K562 (cell line): ENCODE measurements around the gene CD96. TPM values are rescaled to one million over a fixed set of nuclear protein-coding genes. Genes with fewer than 3 reads are reported as not detected.

Experiments used
- ATAC-seq: fragments of 200-7000 bp; cut with Tn5 transposase; 3 replicates; pipeline ENCODE4 v1.9.1; 2020; ENCODE audit warnings: moderate library complexity
- Bru-seq: library from RNA; stranded (reverse); fragments of 400-500 nt; gene quantifications from one replicate; lab custom pipeline; 2021; lab: Mats Ljungman, UMichigan
- BruChase-seq, 2 experiments: library from RNA; stranded (reverse); fragments of 400-500 nt; gene quantifications; one replicate each; lab custom pipeline; 2021; lab: Mats Ljungman, UMichigan
- BruUV-seq: library from RNA; stranded (reverse); fragments of 400-500 nt; replicated peaks from 2 replicates; lab custom pipeline; 2021; lab: Mats Ljungman, UMichigan
- CTCF ChIA-PET: fragments of 300-600 bp; formaldehyde crosslinking; extraction: SDS; loops from one replicate; lab custom pipeline; 2021; ENCODE audit warnings: low intra/inter-chr PET ratio; lab: Yijun Ruan, JAX
- POLR2A ChIA-PET: fragments of 300-600, 350-650 bp; sonication (Branson Sonifier 250); formaldehyde crosslinking; extraction: SDS; loops from one replicate; lab custom pipeline; 2021; ENCODE audit warnings: antibody characterized with exemption, inconsistent platforms; lab: Yijun Ruan, JAX
- DNase-seq, 4 experiments: peaks; one replicate each; pipeline versions ENCODE4 v3.0.0 to v3.0.0-alpha.2; 2011 to 2018; ENCODE audit warnings: low spot score in 3 of 4, mixed read lengths in 3 of 4; ENCODE audit errors: extremely low read depth in 1 of 4
- FAIRE-seq: peaks from 2 replicates; lab custom pipeline; 2011; peaks lifted over from hg19 to GRCh38; lab: Jason Lieb, UNC
- H2AFZ ChIP-seq: 2 replicates; pipeline ENCODE4 v1.6.0; 2011; ENCODE audit warnings: low read depth, low read length, control low read depth, inconsistent platforms
- H3K27ac ChIP-seq: fragments of 200-600 bp; 3 replicates; pipeline ENCODE4 v1.8.0; 2011; ENCODE audit warnings: low read depth, mild to moderate bottlenecking, control low read depth, inconsistent platforms, low read length, moderate library complexity, mixed read lengths; ENCODE audit errors: extremely low read depth
- H3K27me3 ChIP-seq, 2 experiments: fragments of 300-600 bp in 1 of 2; 2 replicates in 1 of 2; 3 replicates in 1 of 2; pipeline versions ENCODE4 v1.6.0 to v1.8.0; 2011; ENCODE audit warnings: inconsistent platforms in 2 of 2, low read length in 2 of 2, mild to moderate bottlenecking in 1 of 2, mixed read lengths in 1 of 2, moderate library complexity in 1 of 2; ENCODE audit not compliant: control insufficient read depth in 2 of 2, insufficient read depth in 2 of 2
- H3K36me3 ChIP-seq: fragments of 300-600 bp; 3 replicates; pipeline ENCODE4 v1.8.0; 2011; ENCODE audit warnings: mild to moderate bottlenecking, low read length, inconsistent platforms; ENCODE audit not compliant: control insufficient read depth, insufficient read depth
- H3K4me1 ChIP-seq, 2 experiments: fragments of 200-600 bp in 1 of 2; replicated peaks in 1 of 2; 2 replicates in 1 of 2; 3 replicates in 1 of 2; pipeline versions ENCODE4 v1.5.1 to v1.8.0; 2011; ENCODE audit warnings: inconsistent platforms in 2 of 2, low read length in 2 of 2, mild to moderate bottlenecking in 1 of 2, mixed read lengths in 1 of 2, moderate library complexity in 1 of 2; ENCODE audit not compliant: control insufficient read depth in 2 of 2, insufficient read depth in 2 of 2
- H3K4me2 ChIP-seq: 2 replicates; pipeline ENCODE4 v1.6.1; 2011; ENCODE audit warnings: low read length, control low read depth, inconsistent platforms, mixed read lengths; ENCODE audit not compliant: insufficient read depth
- H3K4me3 ChIP-seq: fragments of 200-600 bp; sonication (generic), shearing (Covaris generic); 2 replicates; pipeline ENCODE4 v1.5.1; 2016; ENCODE audit warnings: control low read depth, inconsistent platforms
- H3K79me2 ChIP-seq: fragments of 200-600 bp; 3 replicates; pipeline ENCODE4 v1.8.0; 2011; ENCODE audit warnings: low read length, inconsistent platforms; ENCODE audit not compliant: control insufficient read depth, insufficient read depth
- H3K9ac ChIP-seq, 2 experiments: 2 replicates each; pipeline versions ENCODE4 v1.6.0 to v1.6.1; 2011; ENCODE audit warnings: low read depth in 2 of 2, low read length in 2 of 2, control low read depth in 1 of 2, inconsistent platforms in 1 of 2, mild to moderate bottlenecking in 1 of 2, mixed read lengths in 1 of 2; ENCODE audit not compliant: insufficient read depth in 1 of 2
- H3K9me1 ChIP-seq: one replicate; pipeline ENCODE4 v1.6.0; 2011; ENCODE audit warnings: inconsistent platforms, mild to moderate bottlenecking, low read length, moderate library complexity; ENCODE audit not compliant: control insufficient read depth, insufficient read depth
- H3K9me3 ChIP-seq: replicated peaks from 2 replicates; pipeline ENCODE4 v1.5.1; 2011; ENCODE audit warnings: low read depth, low read length, inconsistent platforms; ENCODE audit not compliant: control insufficient read depth, insufficient read depth
- H4K20me1 ChIP-seq: replicated peaks from 2 replicates; pipeline ENCODE4 v1.6.1; 2011; ENCODE audit warnings: low read length, inconsistent platforms, mixed read lengths; ENCODE audit not compliant: control insufficient read depth, insufficient read depth
- ATF3 ChIP-seq, 2 experiments: fragments of 450-650 bp in 1 of 2; sonication (generic) in 1 of 2; formaldehyde crosslinking in 1 of 2; IDR thresholded peaks in 1 of 2; conservative IDR thresholded peaks in 1 of 2; 2 replicates each; pipeline versions ENCODE4 v1.6.1 to v1.8.1; 2016 to 2023; ENCODE audit warnings: mild to moderate bottlenecking in 2 of 2, moderate library complexity in 2 of 2, inconsistent platforms in 1 of 2, missing genetic modification reagents in 1 of 2
- DMBX1 ChIP-seq: fragments of 250-450 bp; sonication (Bioruptor Pico); IDR thresholded peaks from 2 replicates; pipeline ENCODE4 v1.8.0; 2022; ENCODE audit warnings: inconsistent platforms, mild to moderate bottlenecking, moderate library complexity, borderline replicate concordance
- EZH2 ChIP-seq: IDR thresholded peaks from 2 replicates; pipeline ENCODE4 v1.6.1; 2012; ENCODE audit warnings: low read depth, mild to moderate bottlenecking, inconsistent platforms, low read length, borderline replicate concordance
- SFPQ ChIP-seq: fragments of 200-400 bp; formaldehyde crosslinking; IDR thresholded peaks from 2 replicates; pipeline ENCODE4 v1.6.1; 2017; ENCODE audit warnings: mild to moderate bottlenecking, low read depth, low read length, moderate library complexity
- ZNF79 ChIP-seq: fragments of 250-450 bp; sonication (Bioruptor Pico); IDR thresholded peaks from 2 replicates; pipeline ENCODE4 v1.4.0; 2020; ENCODE audit warnings: low read depth, mild to moderate bottlenecking, moderate library complexity
- WGBS: fragments of 100-300 bp; shearing (Covaris generic); methylation state at CpG from one replicate; pipeline ENCODE4 v1.1.6; 2016; ENCODE audit warnings: low coverage, mixed read lengths; ENCODE audit not compliant: insufficient coverage; ENCODE audit errors: missing lambda C conversion rate; 5-methylcytosine and 5-hydroxymethylcytosine counted together
- in situ Hi-C: fragments of 300-500 bp; cut with MboI; formaldehyde crosslinking; loops from 4 replicates; pipeline ENCODE4 v1.15.0; 2018; ENCODE audit warnings: inconsistent platforms, mixed read lengths
- intact Hi-C: fragments of 100-400 bp; cut with micrococcal nuclease; formaldehyde crosslinking; loops from 2 replicates; pipeline ENCODE4 v1.14.2; 2022
- long read RNA-seq, 3 experiments: library from polyadenylated mRNA in 2 of 3; library from RNA in 1 of 3; unstranded in 2 of 3; stranded (forward) in 1 of 3; transcript quantifications; one replicate each; pipeline ENCODE4 v2.0.0, GENCODE V29; 2019 to 2022
- polyA minus RNA-seq, 3 experiments: library from RNA; depleted of rRNA, polyadenylated mRNA; stranded (reverse); fragments of >200 nt; gene quantifications; 2 replicates each; pipeline ENCODE4 v1.2.3, GENCODE V29; 2011
- polyA plus RNA-seq, 8 experiments: library from polyadenylated mRNA; depleted of rRNA in 4 of 8; stranded (reverse) in 5 of 8; unstranded in 3 of 8; fragments of >200 nt; fragmentation: Nextera tagmentation in 2 of 8; fragmentation: Illumina TruSeq in 1 of 8; extraction: Ambion mirVana in 2 of 8; extraction: Trizol in 1 of 8; gene quantifications; 2 replicates each; pipeline versions ENCODE4 v1.2.1 to v1.2.3, GENCODE V29; 2011 to 2014; ENCODE audit warnings: inconsistent platforms in 1 of 8, missing spikeins in 1 of 8
- total RNA-seq, 7 experiments: library from RNA; depleted of rRNA in 6 of 7; stranded (reverse); fragments of >200 nt in 6 of 7; fragmentation: Illumina TruSeq in 2 of 7; extraction: Trizol in 2 of 7; gene quantifications; 2 replicates each; pipeline versions ENCODE4 v1.2.1 to v1.2.3, GENCODE V29; 2011 to 2021; ENCODE audit warnings: low replicate concordance in 1 of 7
- TF ChIP-seq, protein P1 (sequence below): fragments of 450-650 bp; formaldehyde crosslinking; IDR thresholded peaks from 2 replicates; pipeline ENCODE4 v1.4.0; 2022; ENCODE audit warnings: mild to moderate bottlenecking, moderate library complexity

Gene CD96, protein sequence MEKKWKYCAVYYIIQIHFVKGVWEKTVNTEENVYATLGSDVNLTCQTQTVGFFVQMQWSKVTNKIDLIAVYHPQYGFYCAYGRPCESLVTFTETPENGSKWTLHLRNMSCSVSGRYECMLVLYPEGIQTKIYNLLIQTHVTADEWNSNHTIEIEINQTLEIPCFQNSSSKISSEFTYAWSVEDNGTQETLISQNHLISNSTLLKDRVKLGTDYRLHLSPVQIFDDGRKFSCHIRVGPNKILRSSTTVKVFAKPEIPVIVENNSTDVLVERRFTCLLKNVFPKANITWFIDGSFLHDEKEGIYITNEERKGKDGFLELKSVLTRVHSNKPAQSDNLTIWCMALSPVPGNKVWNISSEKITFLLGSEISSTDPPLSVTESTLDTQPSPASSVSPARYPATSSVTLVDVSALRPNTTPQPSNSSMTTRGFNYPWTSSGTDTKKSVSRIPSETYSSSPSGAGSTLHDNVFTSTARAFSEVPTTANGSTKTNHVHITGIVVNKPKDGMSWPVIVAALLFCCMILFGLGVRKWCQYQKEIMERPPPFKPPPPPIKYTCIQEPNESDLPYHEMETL
- total RNA-seq (2011; cell fraction: chromatin; rRNA removed; ENCODE audit: low replicate concordance), result 6.3 and 6.9 TPM in 2 replicates
- total RNA-seq (2011; cell fraction: nucleolus; rRNA removed), result 2.8 and 4.1 TPM in 2 replicates
- total RNA-seq (2011; cell fraction: nucleoplasm; rRNA removed), result 4.9 and 6.7 TPM in 2 replicates
- total RNA-seq (2014; rRNA removed), result 0.29 and 0.54 TPM in 2 replicates
- 1.2 and 1.5 TPM in 2 replicates for total RNA-seq (2014; rRNA removed; fragmentation: Illumina TruSeq; extraction: Trizol)
- total RNA-seq (2015; rRNA removed; fragmentation: Illumina TruSeq; extraction: Trizol), result 0.65 and 1.0 TPM in 2 replicates
- total RNA-seq (2021), result 0.78 and 1.6 TPM in 2 replicates
- polyA plus RNA-seq (2011; rRNA removed), result 5.7 and 7.7 TPM in 2 replicates
- polyA plus RNA-seq (2011; cell fraction: cytosol; rRNA removed), result 1.6 and 4.6 TPM in 2 replicates
- polyA plus RNA-seq (2011; cell fraction: nucleus; rRNA removed), result 2.0 and 4.5 TPM in 2 replicates
- 1.7 and 5.1 TPM in 2 replicates for polyA plus RNA-seq (2012)
- 1.2 and 1.5 TPM in 2 replicates for polyA plus RNA-seq (2014; fragmentation: Illumina TruSeq; extraction: Trizol)
- polyA plus RNA-seq (2014; fragmentation: Nextera tagmentation; extraction: Ambion mirVana), result 1 to 10 TPM; 2.6 to 3.3 TPM
- 0.32 and 0.50 TPM in 2 replicates for polyA plus RNA-seq (2014; rRNA removed)
- 3.6 and 7.9 TPM in 2 replicates for polyA minus RNA-seq (2011; rRNA and poly(A)+ RNA removed)
- polyA minus RNA-seq (2011; cell fraction: cytosol; rRNA and poly(A)+ RNA removed), result 0.38 and 2.2 TPM in 2 replicates
- polyA minus RNA-seq (2011; cell fraction: nucleus; rRNA and poly(A)+ RNA removed), result 3.5 and 10.0 TPM in 2 replicates
- Bru-seq, nascent RNA, result percentile 21 among the genes with signal in this experiment
- percentile 19 among the genes with signal in this experiment for BruChase-seq, experiment 1, labeled RNA remaining after a 2-hour chase
- BruChase-seq, experiment 2, labeled RNA remaining after a 6-hour chase, result percentile 17 among the genes with signal in this experiment
- long read RNA-seq, experiment 1, full-length matches to known transcripts, result 2 of 6 reads
- long read RNA-seq, experiment 1, partial matches to known transcripts, result 2 of 6 reads
- long read RNA-seq, experiment 1, other reads (novel, unspliced or antisense), result 2 of 6 reads
- long read RNA-seq, experiment 2, result 0 reads
- long read RNA-seq, experiment 3, result 0 reads

DNA sequence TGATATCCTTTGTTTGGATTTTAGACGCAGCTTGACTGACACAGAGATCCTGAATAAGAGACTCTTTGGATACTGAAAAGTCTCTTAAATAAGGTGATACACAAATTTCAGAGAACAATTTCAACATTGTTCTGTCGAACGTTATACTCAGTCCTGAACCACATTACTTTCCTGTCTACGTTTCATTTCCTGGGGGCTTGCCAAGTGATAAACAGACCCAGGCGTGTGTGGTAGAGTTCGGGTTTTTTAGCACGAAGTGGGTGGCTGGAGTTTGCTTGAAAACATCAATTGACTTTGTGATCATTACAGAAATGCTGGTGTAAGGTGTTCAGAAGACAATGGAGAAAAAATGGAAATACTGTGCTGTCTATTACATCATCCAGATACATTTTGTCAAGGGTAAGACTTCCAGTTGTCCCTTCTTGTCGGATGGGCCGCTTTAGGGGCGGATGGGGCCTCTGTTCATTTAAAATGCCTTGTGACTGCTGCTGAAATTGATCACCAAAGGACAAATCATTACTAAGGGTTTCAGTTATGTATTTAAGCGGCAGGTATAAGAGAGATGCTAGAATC, at the start of gene CD96:
Gene CD96 (plus strand): TSS at position 287 of the 573 bp plus-strand sequence. CDS start 52 bp downstream, at position 339.
- in situ Hi-C loops, result no loop called here
- intact Hi-C loops, result no loop called here

More for the DNA sequence above, at the start of gene CD96:
- ChIA-PET CTCF (no interaction called here), POLR2A (no interaction called here)
- H3K9ac ChIP-seq, result no peak within 1 kb of the TSS; a peak in 1 of 4 replicates
- no peaks in the 10 kb centered on the region for H3K9me3 ChIP-seq
- peak in 1 of 4 experiments; percentile 8 for DNase-seq
- no peaks in the 10 kb centered on the region for H3K4me1 ChIP-seq
- FAIRE-seq, result no peak
- H3K4me3 ChIP-seq, result no peak within 1 kb of the TSS
- no peak for ATAC-seq
- under 1% methylated on average over 10 of the region's 11 CpGs for WGBS
- H4K20me1 ChIP-seq, result no peaks in the 10 kb centered on the region
- H3K36me3 ChIP-seq, result no peaks in the 10 kb centered on the region
- H3K4me2 ChIP-seq, result no peak within 1 kb of the TSS
- H3K27me3 ChIP-seq, result no peaks in the 10 kb centered on the region
- BruUV-seq, result no TSS peak
- H3K79me2 ChIP-seq, result no peaks in the 10 kb centered on the region
- peak; percentile 10; the same call in 1 of the 2 replicates for TF ChIP-seq ATF3 (IDR thresholded peaks at IDR 0.05)
- no peak for TF ChIP-seq ATF3 (CRISPR knock-in tag; conservative IDR thresholded peaks at IDR 0.05)
- peak; percentile 43; the same call in 1 of the 2 replicates for TF ChIP-seq DMBX1 (CRISPR knock-in tag)
- no peak for TF ChIP-seq ZNF79 (CRISPR knock-in tag)
- no peak for TF ChIP-seq EZH2
- TF ChIP-seq, protein P1, sequence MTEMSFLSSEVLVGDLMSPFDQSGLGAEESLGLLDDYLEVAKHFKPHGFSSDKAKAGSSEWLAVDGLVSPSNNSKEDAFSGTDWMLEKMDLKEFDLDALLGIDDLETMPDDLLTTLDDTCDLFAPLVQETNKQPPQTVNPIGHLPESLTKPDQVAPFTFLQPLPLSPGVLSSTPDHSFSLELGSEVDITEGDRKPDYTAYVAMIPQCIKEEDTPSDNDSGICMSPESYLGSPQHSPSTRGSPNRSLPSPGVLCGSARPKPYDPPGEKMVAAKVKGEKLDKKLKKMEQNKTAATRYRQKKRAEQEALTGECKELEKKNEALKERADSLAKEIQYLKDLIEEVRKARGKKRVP, result peak; percentile 60; the same call in 1 of the 2 replicates
- TF ChIP-seq SFPQ, result no peak
- TF ChIP-seq, all 486 proteins: peak for 3
- Histone ChIP-seq H3K9me1 (no peaks in the 10 kb centered on the region), H3K27ac (no peak within 1 kb of the TSS; the same call in 2 of the 3 replicates), H2AFZ (0 out of 2 replicates have a peak within 1 kb of the TSS, but pooled peaks have one; percentile 32)
